ENCODE results near the gene DOCK2.

DNA sequence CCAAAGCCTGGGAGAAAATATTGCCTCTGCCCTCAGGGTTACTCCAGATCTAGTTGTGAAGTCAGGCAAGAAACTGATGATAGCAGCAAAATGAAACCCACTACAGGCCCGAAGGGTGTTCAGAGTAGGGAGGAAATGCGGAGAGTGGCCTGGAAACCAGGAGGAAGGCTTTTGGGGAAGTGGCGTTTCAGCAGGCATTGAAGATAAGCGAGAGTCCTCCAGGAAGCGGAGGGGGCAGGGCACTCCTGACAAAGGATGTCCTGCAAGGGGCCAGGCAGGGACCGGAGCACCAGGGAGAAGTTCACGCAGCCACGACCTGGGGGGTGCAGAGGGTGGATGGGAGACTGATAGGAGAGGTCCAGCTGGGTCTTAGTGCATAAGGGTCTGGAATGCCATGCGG lies 460.9 kb downstream of the DOCK2 start:
- TF ChIP-seq POLR2AphosphoS5 (IDR thresholded peaks at IDR 0.05; ENCODE audit: low read depth, low read length) (no peak), FOSL2 (IDR thresholded peaks at IDR 0.05; ENCODE audit: borderline replicate concordance, low read depth) (no peak), EP300 (IDR thresholded peaks at IDR 0.05; ENCODE audit: borderline replicate concordance in 1 of 2, low read depth in 1 of 2, low read length in 1 of 2) (no peak), NRF1 (IDR thresholded peaks at IDR 0.05; ENCODE audit: low read depth, low read length) (no peak), MAX (IDR thresholded peaks at IDR 0.05; ENCODE audit: low read depth) (no peak), FOXM1 (IDR thresholded peaks at IDR 0.05; ENCODE audit: low read depth) (no peak), PBX3 (IDR thresholded peaks at IDR 0.05) (no peak), TAF1 (IDR thresholded peaks at IDR 0.05; ENCODE audit: borderline replicate concordance, low read depth, low read length) (no peak), RAD21 (IDR thresholded peaks at IDR 0.05; ENCODE audit: low read length) (no peak), SMC3 (IDR thresholded peaks at IDR 0.05; ENCODE audit: low read depth, low read length) (no peak), ELF1 (IDR thresholded peaks at IDR 0.05) (no peak)
- TF ChIP-seq, protein P1, sequence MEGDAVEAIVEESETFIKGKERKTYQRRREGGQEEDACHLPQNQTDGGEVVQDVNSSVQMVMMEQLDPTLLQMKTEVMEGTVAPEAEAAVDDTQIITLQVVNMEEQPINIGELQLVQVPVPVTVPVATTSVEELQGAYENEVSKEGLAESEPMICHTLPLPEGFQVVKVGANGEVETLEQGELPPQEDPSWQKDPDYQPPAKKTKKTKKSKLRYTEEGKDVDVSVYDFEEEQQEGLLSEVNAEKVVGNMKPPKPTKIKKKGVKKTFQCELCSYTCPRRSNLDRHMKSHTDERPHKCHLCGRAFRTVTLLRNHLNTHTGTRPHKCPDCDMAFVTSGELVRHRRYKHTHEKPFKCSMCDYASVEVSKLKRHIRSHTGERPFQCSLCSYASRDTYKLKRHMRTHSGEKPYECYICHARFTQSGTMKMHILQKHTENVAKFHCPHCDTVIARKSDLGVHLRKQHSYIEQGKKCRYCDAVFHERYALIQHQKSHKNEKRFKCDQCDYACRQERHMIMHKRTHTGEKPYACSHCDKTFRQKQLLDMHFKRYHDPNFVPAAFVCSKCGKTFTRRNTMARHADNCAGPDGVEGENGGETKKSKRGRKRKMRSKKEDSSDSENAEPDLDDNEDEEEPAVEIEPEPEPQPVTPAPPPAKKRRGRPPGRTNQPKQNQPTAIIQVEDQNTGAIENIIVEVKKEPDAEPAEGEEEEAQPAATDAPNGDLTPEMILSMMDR (IDR thresholded peaks at IDR 0.05), result no peak

All from SK-N-SH (cell line).